ENCODE data around the gene RIPOR2.
"Not testable (repeated sequence)": the region's sequence is repeated elsewhere in the genome, so short reads cannot be mapped to it uniquely, and the experiment has no call there.

Gene RIPOR2

DNA sequence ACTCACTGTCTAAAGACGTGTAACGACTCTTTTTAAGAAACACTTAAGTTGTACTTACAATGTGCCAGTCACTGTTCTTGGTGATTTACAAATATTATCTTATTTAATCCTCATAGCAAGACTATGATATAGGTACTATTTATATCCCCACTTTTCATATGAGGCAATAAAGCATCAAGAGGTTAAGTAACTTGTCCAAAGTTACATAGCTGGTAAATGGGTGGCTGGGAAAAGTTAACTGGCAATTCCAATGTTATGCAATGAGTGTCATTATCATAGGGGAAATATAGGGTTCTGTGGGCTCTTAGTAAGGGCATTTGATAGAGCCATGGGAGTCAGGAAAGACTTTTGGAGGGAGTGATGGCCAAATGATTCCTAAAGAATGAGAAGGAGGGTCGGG lies 21.4 kb upstream of the RIPOR2 start:
- no peak for DNase-seq (ENCODE audit: low read depth in 2 of 2, low spot score in 1 of 2)

DNA sequence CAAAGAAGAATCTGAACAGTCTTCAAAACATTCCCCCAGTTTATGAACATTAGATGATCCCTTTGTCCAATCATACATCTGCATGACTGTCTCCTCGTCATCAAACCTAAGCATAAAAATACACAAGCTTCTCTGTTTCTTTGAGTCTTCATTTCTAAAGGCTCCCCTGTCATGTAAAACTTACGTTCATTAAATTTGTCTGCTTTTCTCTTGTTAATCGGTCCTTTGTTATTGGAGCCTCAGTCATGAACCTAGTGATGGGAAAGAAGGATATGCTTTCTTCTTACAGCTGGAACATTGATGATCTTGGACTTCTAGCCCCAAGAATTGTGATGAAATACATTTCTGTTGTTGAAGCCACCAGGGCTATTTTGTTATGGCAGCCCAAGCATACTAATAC lies 18.0 kb upstream of the RIPOR2 start:
- no peak for DNase-seq (ENCODE audit: low read depth in 2 of 2, low spot score in 1 of 2)

DNA sequence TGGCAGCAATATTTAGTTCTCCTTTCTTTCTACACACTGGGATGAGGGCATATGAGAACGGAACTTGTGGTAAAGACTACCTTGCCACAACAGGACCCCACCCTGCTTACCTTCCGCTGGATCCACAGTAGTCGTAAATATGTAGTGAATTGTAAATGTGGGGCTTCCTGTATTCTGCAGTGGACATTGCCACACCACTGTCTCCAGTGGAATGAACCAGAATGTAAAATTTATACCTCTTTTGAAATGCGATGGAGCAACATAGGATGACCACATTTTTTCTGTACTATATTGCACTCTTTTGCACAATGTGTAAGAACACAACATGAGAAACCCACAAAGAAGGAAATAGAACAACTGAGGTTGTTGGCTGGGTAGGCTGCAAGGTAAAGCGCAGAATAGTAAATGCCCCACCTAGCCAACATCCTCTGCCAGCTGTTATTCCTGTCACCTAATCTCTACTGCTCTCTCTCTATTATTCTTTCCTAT lies 16.1 kb upstream of the RIPOR2 start:
- DNase-seq (ENCODE audit: low read depth in 2 of 2, low spot score in 1 of 2): no peak

DNA sequence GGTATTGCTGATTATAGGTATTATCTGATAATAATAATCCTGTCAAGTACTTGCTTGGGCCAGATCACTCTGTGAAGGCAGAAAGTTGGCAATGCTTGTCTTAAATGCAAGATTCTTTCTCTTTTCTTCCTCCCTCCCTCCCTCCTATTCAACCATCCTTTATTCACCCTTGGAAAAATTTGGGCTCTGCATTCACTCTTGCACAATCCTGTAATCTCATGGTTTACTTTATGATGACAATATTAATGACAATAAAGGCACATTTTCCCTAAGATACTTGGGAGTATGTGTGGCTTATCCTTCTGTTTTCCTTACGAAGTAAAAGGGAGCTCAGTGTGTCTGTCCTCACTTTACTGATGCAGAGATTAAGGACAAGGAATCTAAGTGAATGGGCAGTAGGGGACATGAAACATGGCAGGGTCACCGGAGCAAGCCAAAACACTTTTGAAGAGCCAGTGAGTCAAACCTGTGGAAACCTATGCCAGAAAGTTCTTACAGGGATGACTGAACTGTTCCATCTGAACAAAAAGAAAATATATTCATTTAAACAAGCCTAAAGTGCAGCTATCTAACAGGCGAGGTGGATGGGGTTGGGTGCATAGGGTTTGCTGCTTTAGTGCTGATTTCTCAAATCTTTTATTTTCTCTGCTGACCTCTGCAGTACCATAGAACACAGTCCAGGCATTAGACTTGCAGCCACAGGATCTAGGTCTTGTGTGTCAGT lies 14.6 kb upstream of the RIPOR2 start:
- no peak for DNase-seq (ENCODE audit: low read depth in 2 of 2, low spot score in 1 of 2)

DNA sequence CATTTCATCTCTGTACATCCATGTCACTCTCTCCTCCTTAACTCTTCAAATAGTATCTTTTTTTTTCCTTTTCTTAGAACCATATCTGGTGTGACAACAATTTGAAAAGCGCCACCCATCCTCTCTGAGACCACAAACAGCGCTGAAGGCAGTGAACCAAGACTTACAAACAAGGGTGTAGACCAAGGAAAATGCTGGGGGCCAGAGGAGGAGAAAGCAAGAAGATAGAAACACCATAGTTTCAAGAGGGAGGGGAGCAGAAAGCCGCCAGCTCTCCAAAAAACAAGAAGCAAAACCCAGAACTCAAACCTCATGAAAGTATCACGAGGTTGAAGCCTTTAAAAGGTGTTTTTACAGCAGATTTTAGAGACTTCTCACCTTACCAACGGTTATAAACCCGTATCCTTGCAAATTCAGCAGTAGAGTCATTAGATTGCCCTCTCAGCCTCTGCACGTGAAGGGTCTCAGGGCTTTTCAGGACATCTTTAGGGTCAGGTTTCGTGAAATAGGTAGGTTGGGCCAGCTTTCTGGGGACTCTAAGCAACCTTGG lies 13.3 kb upstream of the RIPOR2 start:
- no peak for DNase-seq (ENCODE audit: low read depth in 2 of 2, low spot score in 1 of 2)

- not testable (repeated sequence) for DNase-seq (ENCODE audit: low read depth in 2 of 2, low spot score in 1 of 2)
Measured at GRCh38 chr6:24948261-24948660, 12.5 kb upstream of the RIPOR2 start.

DNA sequence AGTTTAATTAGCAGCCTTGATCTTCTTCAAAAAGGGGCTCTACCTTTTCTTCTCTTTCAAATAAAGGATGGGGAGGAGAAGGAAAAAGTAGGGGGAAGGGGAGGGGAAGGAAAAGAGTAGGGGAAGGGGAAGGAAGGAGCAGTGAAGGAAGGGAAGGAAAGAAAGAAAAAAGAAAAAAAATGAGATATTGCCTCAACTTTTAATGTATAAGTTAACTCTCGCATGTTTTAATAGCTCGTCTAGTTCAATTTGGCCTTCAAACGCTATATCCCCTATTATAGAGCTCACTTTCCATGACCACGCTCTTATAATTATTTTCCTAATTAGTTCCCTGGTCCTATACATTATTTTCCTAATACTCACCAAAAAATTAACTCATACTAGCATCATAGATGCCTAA lies 11.9 kb upstream of the RIPOR2 start:
- DNase-seq (ENCODE audit: low read depth in 2 of 2, low spot score in 1 of 2): no peak

DNA sequence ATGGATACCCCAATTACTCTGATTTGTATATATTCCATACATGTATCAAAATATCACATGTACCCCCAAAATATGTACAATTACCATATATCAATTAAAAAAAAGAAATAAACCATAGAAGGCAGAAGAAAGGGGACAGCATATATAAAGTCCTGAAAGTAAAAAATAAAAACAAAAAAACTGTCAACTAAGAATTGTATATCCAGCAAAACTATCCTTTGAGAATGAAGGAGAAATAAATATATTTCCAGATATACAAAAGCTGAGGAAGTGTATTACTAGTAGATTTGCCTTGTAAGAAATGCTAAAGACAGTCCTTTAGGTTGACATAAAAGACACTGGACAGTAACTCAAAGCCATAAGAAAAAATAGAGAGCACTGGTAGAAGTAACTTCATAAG lies 9.3 kb upstream of the RIPOR2 start:
- no peak for DNase-seq (ENCODE audit: low read depth in 2 of 2, low spot score in 1 of 2)

DNA sequence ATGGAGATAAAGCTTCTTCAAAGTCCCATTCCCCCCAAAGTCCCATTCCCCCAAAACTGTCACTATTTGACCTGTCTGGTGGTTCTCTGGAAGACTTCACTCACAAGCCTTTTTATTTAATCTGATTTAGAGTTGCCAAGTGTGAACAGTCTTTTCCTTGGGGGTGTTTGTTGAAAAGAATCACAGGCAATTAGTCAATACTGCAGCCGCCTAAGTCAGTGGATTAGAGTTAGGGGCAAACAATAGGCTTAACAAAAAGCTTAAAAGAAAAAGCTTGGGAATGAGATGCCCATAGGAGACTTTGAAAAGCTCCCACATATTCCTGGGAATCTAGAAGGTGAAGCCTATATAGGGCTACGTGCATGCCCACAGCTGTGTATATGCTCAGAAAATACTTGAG lies 8.0 kb upstream of the RIPOR2 start:
- DNase-seq (ENCODE audit: low read depth in 2 of 2, low spot score in 1 of 2): no peak

DNA sequence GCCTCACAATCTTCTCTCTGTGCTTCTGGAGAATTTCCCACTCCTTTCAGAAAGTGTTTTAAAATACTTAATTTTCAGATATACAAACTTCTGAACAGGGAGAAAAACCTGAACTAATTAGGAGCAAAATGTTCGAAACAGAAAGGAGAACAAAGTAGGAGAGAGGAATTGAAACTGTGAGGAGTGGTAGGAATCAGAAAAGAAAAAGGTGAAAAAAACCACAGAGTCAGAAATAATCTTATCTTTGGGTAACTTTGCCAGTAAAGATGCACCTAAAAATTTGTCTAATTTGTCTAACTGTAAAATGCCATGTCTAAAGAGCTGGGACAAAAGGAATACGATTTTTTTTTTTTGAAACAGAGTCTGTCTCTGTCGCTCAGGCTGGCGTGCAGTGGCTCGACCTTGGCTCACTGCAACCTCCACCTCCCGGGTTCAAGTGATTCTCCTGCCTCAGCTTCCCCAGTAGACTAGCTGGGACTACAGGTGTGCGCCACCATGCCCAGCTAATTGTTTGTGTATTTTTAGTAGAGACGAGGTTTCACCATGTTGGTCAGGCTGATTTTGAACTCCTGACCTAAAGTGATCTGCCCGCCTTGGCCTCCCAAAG lies 4.7 kb upstream of the RIPOR2 start:
- no peak for DNase-seq (ENCODE audit: low read depth in 2 of 2, low spot score in 1 of 2)

- no peak for DNase-seq (ENCODE audit: low read depth in 2 of 2, low spot score in 1 of 2)
Measured at GRCh38 chr6:24936641-24937317, 1.0 kb upstream of the RIPOR2 start.

- no peak for DNase-seq (ENCODE audit: low read depth in 2 of 2, low spot score in 1 of 2)
Measured at GRCh38 chr6:24933868-24934401, 1.8 kb downstream of the RIPOR2 start.

DNA sequence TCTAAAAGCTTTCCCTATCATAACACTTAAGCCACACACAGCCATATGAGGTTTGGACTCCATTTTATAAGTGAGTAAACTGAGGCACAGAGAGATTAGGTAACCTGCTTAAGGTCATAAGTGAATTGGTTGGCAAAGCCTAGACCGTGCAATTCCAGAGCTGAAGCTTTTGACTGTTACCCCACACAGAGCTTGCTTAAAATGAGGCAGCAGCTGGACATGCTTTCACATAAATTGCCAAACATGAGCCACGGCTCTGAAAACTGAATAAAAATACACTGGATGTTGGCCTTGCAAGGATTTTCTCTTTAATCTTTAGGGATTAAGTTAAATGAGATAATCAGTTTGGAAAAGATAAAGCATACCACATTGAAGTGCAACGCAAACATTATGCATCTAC lies 2.5 kb downstream of the RIPOR2 start:
- DNase-seq (ENCODE audit: low read depth in 2 of 2, low spot score in 1 of 2): no peak

GRCh38 chr6:24932832-24933231 lies 2.9 kb downstream of the RIPOR2 start:
- DNase-seq (ENCODE audit: low read depth in 2 of 2, low spot score in 1 of 2): no peak

- no peak for DNase-seq (ENCODE audit: low read depth in 2 of 2, low spot score in 1 of 2)
Measured at GRCh38 chr6:24931718-24932691, 3.8 kb downstream of the RIPOR2 start.

DNA sequence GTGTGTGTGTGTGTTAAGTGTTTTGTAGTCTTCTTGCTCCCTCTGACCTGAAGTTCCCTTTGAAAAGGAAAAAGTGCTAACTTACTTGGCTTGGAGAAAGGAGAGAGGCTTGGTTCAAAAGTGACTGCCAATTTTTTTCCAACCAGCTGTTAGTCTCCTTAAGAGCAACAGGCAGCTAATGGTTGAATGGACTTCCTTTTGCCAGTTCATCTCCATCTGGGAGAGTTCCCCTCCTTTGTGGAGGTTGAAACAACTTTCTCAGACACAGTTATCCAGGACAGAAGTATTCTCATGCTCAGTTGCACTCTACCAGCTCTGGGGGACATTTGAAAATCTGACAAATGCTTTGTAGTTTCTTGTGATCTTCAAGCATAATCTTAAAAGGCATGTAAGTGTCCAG lies 4.5 kb downstream of the RIPOR2 start:
- DNase-seq (ENCODE audit: low read depth in 2 of 2, low spot score in 1 of 2): no peak

- DNase-seq (ENCODE audit: low read depth in 2 of 2, low spot score in 1 of 2): no peak
Measured at GRCh38 chr6:24930431-24930871, 5.3 kb downstream of the RIPOR2 start.

GRCh38 chr6:24929242-24929641 lies 6.5 kb downstream of the RIPOR2 start:
- DNase-seq (ENCODE audit: low read depth in 2 of 2, low spot score in 1 of 2): no peak

DNA sequence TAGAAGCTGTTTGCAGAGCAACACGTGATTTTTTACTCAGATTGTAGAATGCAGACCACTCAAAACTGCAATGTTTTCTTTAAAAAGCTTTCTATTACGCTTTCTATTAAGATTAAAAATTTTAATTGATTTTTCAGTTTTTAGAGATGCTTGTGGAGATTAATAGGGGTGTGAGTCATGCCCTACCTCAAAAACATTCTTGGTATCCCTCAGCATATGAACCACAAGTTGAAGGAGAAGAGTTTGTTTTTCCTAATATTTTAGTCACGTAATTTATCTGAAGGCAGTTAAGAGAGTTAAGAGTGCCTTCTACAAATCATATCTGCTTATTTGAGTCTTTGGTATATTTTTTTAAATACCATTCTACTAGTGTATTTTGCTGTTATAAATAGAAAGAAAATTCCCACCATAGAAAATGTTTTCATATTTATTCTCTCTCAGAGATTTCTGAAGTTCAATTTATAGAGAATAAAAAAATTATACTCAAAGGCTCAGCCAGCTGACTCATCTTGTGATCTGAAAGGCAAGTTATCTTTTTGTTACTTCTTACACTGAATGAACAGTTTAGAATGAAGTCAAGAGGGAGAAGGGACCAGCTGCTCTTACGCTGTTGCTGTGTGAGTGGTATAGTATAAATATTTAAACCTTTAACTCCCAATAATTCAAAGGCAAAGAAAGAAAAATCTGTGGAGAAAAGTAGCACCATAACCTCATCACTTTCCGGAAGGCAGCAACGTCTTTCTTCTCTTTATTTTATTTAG lies 7.6 kb downstream of the RIPOR2 start:
- no peak for DNase-seq (ENCODE audit: low read depth in 2 of 2, low spot score in 1 of 2)

All from stimulated activated CD8-positive, alpha-beta memory T cell treated with anti-CD3 and anti-CD28 coated beads, Interleukin-4, amount 100 ng/mL, for 4 hours (primary cell).